HG03060 (cell line): Measurements from ENCODE around the gene GPI.
"Not testable (repeated sequence)": the region's sequence is repeated elsewhere in the genome, so short reads cannot be mapped to it uniquely, and the experiment has no call there.

Experiments
- ATAC-seq: cut with Tn5 transposase; IDR thresholded peaks from one replicate; pipeline ENCODE4 v1.9.1; 2021; ENCODE audit warnings: low read depth, moderate number of reproducible peaks; ENCODE audit not compliant: unreplicated experiment

The GPI gene

DNA sequence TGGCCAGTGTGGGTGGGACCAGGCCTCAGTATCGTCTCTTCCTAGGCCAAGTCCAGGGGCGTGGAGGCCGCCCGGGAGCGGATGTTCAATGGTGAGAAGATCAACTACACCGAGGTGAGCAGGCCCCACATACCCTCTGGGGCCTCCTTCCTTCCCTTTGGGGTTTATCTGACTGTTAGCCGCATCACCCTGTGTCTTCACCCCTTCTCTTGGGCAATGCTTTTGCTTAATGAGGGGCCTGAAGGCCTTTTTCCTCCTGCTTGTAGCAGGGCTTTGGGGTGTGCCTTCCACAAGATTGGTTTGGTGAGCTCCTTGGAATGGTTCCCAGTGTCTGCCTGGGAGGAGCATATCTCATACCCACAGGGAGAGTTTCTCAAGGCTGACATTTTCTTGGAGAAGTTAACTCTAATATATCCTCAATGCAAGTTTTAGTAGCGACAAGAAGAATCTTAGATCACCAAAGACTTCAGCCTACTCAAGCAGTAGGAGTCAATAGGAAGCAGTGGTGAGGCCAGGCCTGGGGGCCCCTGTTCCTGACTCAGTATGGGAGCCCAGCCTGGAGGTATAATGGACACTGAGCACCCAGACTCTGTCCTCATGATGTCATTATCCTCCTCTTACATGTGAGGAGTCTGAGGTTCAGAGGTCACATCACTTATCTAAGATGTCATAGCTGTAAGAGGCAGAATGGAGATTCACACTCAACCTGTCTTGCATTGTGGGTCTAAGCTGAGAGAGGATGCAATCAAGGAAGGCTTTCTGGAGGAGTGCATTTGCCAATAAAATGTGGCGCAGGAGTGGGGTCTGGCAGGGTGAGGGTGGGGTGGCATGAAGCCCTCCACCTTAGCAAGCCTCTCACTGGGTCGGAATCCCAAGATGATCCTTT is 2.0 kb downstream of the GPI start:
- no peak for ATAC-seq

GRCh38 chr19:34367624-34367957 is 2.6 kb downstream of the GPI start:
- no peak for ATAC-seq

GRCh38 chr19:34368338-34368737 is 3.3 kb downstream of the GPI start:
- ATAC-seq, result no peak

GRCh38 chr19:34369166-34369565 is 4.2 kb downstream of the GPI start:
- not testable (repeated sequence) for ATAC-seq

DNA sequence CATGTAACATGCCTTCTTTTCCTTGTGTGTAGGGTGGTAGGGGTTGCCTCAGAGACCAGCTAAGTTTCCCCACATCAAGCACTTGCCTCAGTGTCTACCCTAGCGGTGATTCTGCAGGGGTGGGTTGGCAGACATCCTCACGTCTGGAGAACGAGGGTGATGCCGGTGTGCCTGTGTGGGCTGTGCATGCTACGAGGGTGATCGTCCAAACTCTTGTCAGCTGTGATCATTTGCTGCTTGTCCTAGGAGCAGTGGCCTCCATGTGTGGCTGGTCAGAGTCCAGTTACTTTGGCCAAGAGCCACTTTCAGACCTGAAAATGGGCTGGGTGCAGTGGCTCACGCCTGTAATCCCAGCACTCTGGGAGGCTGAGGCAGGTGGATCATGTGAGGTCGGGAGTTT is 5.1 kb downstream of the GPI start:
- no peak for ATAC-seq

DNA sequence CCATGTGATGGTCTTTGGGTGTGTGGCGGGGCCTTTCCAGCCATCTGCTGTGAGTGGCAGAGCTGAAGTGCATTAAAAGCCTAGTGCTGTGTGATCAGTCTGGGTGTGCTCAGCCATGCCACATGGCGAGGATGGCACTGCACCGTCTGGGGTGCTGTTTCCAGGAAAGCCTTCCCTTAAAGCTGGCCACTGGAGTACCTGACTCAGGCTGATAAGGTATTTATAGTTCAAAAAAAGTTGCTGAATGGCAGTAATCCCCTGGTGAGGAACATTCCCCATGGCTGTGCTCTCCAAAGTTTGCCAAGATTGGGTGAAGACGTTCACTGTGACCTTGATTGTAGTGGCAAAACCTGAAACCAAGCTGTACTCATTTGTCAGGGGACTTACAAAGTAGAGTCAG is 6.0 kb downstream of the GPI start:
- ATAC-seq, result no peak

GRCh38 chr19:34373601-34374288 is 8.7 kb downstream of the GPI start:
- ATAC-seq, result no peak

DNA sequence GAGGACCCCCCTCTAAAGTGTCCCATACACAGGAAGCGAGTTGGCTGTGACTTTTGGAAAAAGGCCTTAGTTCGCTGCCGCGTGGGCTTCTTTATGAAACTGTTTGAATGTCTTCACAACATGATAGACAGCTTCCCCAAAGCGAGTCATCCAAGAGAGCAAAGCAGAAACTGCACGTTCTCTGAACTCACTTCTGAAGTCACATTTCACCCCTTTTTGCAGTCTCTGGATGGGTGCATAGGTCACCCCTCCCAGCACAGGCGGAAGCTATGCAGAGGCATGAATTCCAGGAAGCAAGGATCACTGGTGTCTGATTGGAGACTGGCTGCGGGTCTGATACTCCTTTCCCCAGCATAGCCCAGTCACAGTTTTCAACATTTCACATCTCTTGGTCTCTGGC is 10.6 kb downstream of the GPI start:
- ATAC-seq, result no peak

DNA sequence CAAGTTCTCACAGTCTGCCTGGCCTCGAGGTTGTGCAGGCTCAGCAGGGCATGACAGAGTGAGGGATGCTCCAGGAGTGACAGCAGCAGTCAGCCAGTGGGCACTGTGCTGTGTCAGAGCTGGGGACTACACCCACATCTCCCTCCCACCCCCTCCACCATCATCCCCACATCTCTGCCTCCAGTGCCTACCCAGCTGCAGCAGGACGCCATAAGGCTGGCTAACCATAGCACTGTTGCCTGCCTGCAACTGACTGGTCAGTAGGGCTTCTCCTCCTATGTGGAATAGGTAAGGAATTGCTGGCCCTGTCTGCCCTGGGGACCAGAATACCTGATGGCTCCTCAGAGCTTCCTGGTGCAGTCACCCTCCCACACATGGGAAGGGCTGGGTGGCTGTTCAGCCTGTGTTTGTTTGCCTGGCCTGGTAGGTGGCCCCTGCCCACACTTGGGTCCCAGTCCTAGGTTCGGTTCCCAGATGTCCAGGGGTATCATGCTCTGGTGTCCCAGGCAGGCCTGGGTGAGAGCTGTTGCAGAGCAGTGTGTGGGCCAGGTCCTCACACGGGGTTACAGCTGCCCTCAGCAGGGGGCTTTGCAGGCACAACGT is 15.7 kb downstream of the GPI start:
- ATAC-seq, result no peak

GRCh38 chr19:34381399-34382251 is 16.6 kb downstream of the GPI start:
- no peak for ATAC-seq

GRCh38 chr19:34382471-34382870 is 17.5 kb downstream of the GPI start:
- ATAC-seq, result no peak

- no peak for ATAC-seq
Observed at GRCh38 chr19:34383599-34383998, 18.6 kb downstream of the GPI start.

DNA sequence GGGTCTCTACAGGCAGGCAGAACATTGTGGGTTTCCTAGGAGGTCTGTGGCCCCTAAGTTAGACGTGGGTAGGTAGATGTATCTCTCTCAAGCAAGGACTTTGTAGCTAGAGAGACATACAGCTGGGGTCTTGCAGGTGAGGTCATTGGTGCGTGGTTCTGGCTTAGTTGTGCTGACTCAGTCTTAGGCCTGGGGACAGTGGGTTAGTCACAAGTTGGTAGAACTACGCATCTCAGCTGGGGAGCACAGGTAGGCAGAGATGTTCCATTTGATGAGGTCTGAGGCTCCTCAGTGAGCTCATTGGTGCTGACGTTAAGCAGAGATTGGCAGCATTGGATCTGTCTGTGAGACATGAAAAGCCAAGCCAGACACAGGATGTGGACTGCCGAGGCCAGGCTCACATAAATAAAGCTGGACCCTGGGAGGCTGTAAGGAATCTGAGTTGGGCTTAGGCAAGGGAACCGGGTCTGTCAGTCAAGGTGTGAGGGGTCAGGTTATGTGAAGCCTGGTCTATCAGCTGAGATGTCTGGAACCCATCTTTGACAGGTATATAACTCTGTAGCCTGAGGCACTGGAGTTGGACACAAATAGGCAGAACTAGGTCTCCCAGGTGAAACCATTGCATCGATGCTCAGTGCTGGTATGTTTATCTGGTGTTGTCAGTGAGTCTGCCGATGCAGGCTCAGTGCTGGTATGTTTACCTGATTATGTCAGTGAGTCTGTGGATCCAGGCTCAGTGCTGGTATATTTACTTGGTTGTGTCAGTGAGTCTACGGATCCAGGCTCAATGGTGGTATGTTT is 21.8 kb downstream of the GPI start:
- ATAC-seq, result no peak

DNA sequence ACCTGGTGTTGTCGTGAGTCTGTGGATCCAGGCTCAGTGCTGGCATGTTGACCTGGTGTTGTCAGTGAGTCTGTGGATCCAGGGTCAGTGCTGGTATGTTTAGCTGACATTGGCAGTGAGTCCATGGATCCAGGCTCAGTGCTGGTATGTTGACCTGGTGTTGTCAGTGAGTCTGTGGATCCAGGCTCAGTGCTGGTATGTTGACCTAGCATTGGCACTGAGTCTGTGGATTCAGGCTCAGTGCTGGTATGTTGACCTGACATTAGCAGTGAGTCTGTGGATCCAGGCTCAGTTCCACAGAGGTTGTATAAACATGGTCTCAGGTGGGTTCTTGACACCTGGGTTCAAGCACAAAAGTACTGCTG is 22.4 kb downstream of the GPI start:
- ATAC-seq, result no peak

DNA sequence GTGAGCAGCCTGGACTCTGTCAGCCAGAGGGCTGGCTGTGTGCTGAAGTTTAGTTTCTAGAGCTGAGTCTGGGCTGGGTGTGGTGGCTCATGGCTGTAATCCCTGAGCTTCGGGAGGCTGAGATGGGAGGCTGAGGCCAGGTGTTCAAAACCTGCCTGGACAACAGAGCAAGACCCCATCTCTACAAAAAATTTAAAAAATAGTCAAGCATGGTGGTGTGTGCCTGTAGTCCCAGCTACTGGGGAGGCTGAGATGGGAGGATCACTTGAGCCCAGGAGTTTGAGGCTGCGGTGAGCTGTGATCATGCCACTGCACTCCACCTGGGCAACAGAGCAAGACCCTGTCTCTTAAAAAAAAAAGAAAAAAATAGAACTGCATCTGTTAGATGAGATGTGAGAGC is 23.7 kb downstream of the GPI start:
- ATAC-seq, result not testable (repeated sequence)

DNA sequence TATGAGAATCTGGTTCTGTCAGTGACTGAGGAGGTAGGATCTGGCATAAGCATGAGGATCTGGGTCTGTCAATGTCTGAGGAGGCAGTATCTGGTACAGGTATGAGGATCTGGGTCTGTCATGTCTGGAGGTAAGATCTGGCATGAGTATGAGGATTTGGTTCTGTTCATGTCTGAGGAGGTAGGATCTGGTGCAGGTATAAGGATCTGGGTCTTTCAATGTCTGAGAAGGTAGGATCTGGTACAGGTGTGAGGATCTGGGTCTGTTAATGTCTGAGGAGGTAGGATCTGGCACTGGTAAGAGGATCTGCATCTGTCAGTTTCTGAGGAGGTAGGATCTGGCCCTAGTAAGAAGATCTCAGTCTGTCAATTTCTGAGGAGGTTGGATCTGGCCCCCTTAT is 26.8 kb downstream of the GPI start:
- no peak for ATAC-seq

DNA sequence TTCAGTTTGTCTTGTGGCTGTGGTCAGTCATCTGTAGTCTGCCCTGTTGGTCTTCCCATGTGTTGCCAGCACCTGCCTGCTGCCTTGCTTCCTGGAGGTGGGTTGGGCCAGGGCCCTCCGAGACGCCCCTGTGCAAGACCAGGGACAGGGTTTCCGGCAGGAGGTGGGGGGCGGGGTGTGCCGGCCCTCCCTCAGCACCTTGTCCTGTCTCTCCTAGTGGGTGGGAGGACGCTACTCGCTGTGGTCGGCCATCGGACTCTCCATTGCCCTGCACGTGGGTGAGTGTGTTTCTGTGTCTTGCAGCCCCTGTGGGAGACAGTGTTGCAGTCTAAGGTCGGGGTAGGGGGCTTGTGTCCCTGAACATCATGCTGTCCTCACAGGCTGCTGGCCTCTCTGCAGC is 28.0 kb downstream of the GPI start:
- ATAC-seq, result no peak

GRCh38 chr19:34393629-34394028 is 28.6 kb downstream of the GPI start:
- no peak for ATAC-seq

DNA sequence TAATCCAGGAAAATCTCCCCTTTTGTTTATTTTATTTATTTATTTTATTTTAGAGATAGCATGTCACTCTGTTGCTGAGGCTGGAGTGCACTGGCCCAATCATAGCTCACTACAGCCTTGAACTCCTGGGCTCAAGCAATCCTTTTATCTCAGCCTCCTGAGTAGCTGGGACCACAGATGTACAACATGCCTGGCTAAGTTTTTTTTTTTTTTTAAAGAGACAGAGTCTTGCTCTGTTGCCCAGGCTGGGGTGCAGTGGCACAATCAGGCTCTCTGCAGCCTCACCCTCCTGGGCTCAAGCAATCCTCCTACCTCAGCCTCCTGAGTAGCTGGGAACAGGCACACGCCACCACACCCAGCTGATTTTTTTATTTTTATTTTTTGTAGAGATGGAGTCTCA is 32.9 kb downstream of the GPI start:
- ATAC-seq, result no peak

GRCh38 chr19:34399886-34400285 is 34.9 kb downstream of the GPI start:
- ATAC-seq, result no peak
